NCI-H82 (cell line): ENCODE results near the gene CSRP3.
A peak's percentile ranks its signal among the peaks of the same experiment; 100 is the strongest.

Experiments
- DNase-seq: peaks from one replicate; lab custom pipeline; 2025; lab: John Stamatoyannopoulos, UW

The CSRP3 gene

GRCh38 chr11:19225123-19225522 is 23.3 kb upstream of the CSRP3 start:
- DNase-seq, result no peak

GRCh38 chr11:19220903-19221724 is 19.3 kb upstream of the CSRP3 start:
- DNase-seq, result peak; percentile 17

GRCh38 chr11:19218786-19219460 is 17.1 kb upstream of the CSRP3 start:
- DNase-seq, result no peak

GRCh38 chr11:19218216-19218615 is 16.4 kb upstream of the CSRP3 start:
- DNase-seq, result no peak

GRCh38 chr11:19216709-19217374 is 15.1 kb upstream of the CSRP3 start:
- DNase-seq, result no peak

- no peak for DNase-seq
Observed at GRCh38 chr11:19216021-19216420, 14.2 kb upstream of the CSRP3 start.

GRCh38 chr11:19209617-19210370 is 8.0 kb upstream of the CSRP3 start:
- DNase-seq, result no peak

GRCh38 chr11:19208959-19209546 is 7.3 kb upstream of the CSRP3 start:
- no peak for DNase-seq

GRCh38 chr11:19208181-19208580 is 6.4 kb upstream of the CSRP3 start:
- DNase-seq, result no peak

GRCh38 chr11:19204836-19205235 is 3.1 kb upstream of the CSRP3 start:
- DNase-seq, result no peak

GRCh38 chr11:19200410-19201201 is 1.2 kb downstream of the CSRP3 start:
- no peak for DNase-seq

GRCh38 chr11:19199771-19200170 is 2.0 kb downstream of the CSRP3 start:
- no peak for DNase-seq

GRCh38 chr11:19199048-19199447 is 2.7 kb downstream of the CSRP3 start:
- DNase-seq, result no peak

GRCh38 chr11:19196432-19196831 is 5.4 kb downstream of the CSRP3 start:
- DNase-seq, result no peak

- no peak for DNase-seq
Observed at GRCh38 chr11:19194620-19195308, 7.0 kb downstream of the CSRP3 start.

GRCh38 chr11:19193916-19194315 is 7.9 kb downstream of the CSRP3 start:
- no peak for DNase-seq

GRCh38 chr11:19191530-19192169 is 10.1 kb downstream of the CSRP3 start:
- DNase-seq, result no peak

- no peak for DNase-seq
Observed at GRCh38 chr11:19187833-19188258, 13.9 kb downstream of the CSRP3 start.

- DNase-seq, result no peak
Observed at GRCh38 chr11:19187114-19187832, 14.5 kb downstream of the CSRP3 start.
